NCI-H2196 (cell line): ENCODE results near the gene TNIK.

Experiments
- DNase-seq: peaks from one replicate; lab custom pipeline; 2025; ENCODE audit not compliant: unreplicated experiment; lab: John Stamatoyannopoulos, UW

The TNIK gene

GRCh38 chr3:171026597-171027293 is 433.5 kb downstream of the TNIK start, which contains the start of gene SLC2A2:
SLC2A2 (minus strand) TSS chr3:171026720; CDS start chr3:171026670, 50 bp downstream.
- DNase-seq = no peak

GRCh38 chr3:171023566-171023965 is 436.6 kb downstream of the TNIK start:
- no peak for DNase-seq

DNA sequence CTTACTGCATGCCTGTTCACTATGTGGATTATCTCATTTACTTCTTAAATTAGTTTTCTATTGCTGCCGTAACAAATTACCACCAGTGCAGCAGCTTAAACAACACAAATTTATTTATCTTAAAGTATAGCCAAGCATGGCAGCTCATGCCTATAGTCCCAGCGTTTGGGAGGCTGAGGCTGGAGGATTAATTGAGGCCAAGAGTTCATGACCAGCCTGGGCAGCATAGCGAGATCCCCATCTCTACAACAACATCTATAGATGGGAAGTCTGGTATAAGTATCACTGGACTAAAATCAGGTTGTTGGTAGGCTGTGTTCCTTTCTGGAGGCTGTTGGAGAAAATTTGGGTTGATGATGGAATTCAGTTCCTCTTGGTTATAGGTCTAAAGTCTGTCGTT is 438.8 kb downstream of the TNIK start:
- DNase-seq = no peak

DNA sequence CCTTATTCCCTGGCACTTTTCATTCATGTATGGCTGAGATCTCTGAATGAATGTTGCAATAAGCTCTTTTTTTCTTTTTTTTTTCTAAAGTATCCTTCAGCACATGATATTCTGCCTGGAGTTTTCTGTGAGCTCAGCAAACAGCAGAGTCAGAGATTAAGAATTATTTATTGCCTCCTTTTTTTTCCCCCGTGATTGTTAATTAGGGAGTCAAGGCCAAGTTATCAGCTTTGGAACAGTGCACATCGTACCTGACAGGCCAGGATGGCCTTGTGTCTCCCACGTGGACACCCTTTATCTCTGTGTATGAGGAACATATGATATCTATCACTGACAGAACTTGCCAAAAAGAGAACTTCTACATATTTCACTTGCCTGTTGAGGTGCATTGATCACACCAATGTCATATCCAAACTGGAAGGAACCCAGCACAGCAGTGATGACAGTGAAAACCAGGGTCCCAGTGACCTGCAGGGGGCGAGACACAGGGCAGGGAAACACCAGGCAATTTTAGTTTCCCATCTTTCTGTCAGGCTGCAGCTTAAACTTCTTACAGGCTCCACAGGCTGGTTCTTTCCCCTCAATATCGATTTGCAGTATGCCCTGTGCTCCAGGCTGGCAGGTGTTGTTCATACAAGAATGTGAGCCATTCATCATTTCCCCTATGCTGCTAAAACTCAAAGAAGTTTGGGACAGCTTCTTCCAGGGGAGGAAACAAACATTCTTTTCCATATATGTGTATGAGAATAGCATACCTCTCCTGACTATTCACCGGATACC is 441.9 kb downstream of the TNIK start:
- no peak for DNase-seq

DNA sequence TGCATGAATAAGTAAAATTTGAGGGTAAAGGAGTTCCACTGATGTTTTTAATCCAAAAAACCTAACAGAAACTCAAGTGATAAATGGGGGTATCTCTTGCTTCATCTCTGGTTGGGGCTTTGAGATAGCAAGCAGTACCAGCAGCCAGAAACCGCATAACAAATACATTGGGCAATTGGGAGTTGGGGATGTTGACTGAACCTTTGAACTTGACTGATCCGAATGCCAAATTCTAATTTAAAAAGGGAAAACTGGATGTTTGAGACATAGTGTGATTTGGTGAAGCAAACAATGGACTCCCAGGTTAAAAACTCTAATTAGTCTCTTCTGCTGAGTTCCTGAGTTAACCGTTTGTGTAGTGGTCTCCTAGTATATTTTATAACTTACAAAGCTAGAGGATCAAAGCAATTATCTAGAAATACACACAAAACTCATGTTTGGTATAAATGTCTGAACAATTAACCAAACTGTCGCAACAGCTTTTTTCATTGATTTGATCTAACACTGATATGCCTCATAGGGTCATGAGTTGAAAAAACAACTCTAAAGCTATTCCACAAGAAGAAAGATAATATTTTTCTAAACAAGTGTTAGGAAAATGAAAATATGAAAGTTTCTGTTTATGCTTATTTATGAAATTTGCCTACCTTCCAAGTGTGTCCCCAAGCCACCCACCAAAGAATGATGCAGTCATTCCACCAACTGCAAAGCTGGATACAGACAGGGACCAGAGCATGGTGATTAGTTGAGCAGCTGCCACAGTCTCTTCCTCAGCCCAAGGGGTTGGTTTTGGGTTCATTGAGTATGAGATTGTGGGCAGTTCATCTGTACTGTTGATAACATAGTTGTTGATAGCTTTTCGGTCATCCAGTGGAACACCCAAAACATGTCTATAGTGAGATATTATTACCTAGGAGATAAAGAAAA is 446.1 kb downstream of the TNIK start:
- no peak for DNase-seq

- DNase-seq = no peak
Observed at GRCh38 chr3:171011873-171012336, 448.3 kb downstream of the TNIK start.
